HL-60/S4 (cell line): ENCODE data around the gene CST7.

ENCODE experiments used
- in situ Hi-C: fragments of 300-500 bp; cut with MboI; formaldehyde crosslinking; loops from 2 replicates; pipeline ENCODE4 v1.14.3; 2022; ENCODE audit warnings: low sequenced_read_pairs

CST7 gene

DNA sequence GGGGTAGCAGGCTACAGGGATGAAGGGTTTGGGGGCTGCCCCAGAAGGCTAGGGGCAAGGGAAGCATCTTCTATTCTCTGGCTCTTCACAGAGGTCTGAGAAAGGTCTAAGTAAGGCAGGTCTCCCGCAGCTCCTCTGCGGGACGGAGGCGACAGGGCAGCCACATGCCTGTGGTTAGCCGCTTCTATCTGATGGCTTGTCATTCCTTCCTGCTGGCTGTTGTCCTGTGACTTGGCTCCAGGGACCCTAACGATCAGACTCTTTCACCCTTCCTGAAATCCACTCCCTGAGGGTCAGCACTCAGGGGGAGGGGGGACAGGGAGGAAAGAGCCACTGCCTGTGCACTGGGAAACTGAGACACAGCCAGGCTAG lies 673 bp downstream of the CST7 start:
- in situ Hi-C loops, result no loop called here

DNA sequence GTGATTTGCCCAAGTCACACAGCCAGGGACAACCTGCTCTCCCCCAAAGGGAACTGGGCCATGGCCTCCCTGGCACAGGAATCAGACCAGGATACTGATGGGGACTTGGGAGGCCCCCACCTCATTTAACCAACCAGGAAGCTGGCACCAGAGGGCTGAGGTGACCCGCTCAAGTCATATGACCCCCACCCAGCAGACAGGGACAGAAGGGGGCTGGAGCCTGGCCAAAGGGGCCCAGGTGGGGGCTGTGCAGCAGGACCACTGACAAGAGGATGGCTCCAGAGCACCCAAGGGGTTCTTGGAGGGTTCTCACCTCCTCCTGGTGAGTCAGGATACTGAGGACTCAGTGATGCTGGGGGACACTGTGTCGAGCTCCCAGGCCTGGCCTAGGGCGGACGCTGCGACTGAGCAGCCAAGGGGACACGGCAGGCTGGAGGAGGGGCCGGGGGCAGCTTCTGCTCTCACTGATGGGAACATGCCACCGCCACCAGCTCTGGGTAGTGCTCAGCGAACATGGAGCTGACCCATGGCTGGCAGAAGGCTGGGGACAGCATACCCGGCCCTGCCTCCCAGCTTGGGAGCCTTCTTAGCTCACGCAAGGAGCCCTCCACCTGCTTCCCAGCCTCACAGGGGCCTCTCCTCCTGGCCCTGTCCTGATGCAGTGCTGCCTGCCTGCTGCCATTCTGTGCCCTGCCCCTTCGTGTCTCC lies 1.2 kb downstream of the CST7 start:
- in situ Hi-C loops, result no loop called here

DNA sequence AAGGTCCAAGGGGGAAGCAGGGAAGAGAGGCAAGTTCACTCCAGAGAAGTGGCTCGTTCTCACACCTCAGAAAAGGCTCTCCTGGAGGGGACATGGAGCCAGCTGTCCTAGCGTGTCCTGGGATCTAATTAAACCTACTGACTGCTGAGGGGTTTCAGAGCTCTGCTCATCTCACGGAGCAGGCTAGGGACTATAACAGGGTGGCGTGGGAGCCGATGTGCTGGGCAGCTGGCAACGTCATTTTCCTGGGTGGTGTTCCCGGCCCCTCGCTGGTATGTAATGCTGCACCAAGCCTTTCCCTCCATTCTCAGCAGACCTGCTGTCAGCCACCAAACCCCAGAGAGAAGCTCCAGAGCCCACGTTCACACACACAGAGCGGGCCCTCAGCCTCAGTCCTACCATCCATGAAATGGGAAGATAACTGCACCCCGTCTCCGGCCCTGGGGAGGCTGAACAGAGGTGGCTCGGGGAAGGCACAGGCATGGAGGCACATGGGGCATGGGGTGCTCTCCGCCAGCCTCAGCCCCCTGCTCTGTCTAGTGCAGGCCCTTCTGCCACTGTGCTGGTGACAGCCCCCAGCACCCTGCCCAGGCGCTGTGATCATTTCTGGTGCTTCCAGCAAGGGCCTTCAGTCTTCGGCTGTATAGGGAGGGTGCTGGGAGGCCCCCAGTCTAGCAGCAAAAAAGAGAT lies 1.9 kb downstream of the CST7 start:
- in situ Hi-C loops, result no loop called here

DNA sequence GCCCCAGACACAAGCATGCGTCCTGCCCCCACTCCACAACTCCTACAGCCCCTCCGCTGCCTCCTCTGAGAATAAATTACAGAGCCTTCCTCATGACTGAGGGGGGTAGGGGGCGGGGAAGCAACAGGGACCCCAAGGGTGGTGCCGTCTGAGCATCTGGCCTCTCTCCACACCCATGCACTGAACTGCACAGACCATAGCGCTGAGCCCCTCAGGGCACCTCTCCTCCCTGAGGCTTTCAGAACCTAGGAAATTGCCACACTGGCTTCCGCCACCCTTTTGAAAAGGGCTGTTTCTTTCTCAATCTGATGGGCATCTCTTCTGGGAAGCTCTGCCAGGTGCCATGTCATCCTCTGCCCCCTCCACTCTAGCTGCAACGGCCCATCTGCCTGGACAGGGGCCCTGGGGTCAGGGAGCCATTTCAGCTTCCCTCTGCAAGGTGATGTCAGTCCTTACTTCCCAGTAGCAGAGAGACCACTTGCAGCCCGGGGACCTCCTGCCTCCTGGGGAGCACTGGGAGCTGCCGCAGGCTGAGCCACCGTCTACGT lies 2.5 kb downstream of the CST7 start:
- in situ Hi-C loops, result no loop called here

DNA sequence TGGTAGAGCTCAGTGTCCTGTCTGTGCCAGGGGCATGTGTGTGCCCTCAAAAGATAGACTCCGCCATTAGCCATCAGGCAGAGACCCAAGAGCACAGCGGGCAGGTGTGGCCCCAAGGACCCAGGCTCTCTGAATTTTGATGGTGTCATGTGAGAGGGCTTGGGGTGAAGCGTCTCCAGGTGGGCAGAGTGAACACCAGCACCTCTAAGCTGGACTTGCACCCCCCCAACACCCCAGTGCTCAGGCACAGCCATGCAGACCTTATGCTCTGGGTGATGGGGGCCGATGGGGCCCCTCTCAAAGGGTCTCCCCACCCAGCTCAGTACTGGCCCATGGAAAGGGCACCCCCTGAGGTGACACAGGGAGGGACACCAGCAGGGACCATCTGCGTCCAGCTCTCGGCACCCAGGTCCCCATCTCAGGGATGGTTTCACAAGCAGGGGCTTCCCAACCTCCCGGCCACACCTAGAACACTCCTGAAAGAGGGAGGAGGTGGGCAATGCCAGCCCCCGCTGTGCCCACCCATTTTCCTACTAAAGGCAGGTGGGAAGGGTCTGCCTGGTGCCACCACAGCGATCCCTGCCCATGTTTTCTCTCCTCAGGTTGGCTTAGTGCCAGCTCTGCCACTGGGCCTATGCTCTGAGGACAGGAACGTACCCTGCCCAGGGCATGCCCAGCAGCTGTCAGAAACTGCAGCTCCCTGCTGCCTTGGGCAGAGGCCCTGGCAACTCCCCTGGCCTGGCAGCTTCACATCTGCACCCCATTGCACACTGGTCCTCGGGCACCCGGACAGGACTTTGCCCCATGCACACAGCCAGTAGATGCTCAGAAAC lies 3.5 kb downstream of the CST7 start:
- in situ Hi-C loops, result no loop called here

DNA sequence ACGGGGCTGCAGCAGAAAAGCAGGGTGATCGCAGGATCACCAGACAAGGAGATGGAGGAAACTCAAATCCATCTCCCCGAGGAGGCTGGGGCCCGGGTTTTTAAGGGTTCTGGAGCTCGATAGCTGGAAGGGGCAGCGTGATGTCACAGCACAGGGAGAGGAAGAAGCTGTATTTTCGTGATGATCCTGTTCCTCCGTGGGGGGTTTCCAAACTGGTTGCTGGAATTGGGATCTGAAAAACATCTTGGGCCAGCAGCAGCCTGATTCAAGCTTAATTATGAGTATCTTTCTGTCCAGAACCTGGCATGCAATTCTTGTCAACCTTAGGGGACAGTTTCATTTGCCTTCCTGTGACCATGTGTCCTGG lies 4.1 kb downstream of the CST7 start:
- in situ Hi-C loops, result no loop called here

DNA sequence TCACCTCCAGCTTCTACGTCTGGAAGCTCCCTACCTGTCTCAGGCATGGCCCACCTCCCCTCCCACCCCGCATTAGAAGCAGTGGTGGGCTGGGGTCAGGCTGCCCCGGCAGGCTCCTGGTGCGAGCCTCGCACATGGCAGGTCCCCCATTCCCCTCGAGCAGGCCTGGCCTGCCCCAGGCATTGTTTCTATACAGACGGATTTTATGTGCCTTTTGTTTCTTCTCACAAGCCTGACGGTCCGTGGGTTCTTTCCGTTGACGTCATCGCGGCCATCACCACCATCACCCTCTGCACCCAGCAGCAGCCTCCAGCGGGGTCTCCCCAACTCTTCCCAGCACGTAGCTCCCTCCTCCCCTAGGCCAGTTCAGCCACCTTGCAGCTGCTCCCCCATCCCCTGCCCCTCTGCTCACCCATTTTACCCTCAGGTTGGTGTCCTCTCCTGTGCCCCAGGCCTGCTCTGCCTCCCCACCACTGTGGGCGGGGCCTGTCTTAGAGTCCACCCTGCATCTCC lies 4.6 kb downstream of the CST7 start:
- in situ Hi-C loops, result no loop called here

DNA sequence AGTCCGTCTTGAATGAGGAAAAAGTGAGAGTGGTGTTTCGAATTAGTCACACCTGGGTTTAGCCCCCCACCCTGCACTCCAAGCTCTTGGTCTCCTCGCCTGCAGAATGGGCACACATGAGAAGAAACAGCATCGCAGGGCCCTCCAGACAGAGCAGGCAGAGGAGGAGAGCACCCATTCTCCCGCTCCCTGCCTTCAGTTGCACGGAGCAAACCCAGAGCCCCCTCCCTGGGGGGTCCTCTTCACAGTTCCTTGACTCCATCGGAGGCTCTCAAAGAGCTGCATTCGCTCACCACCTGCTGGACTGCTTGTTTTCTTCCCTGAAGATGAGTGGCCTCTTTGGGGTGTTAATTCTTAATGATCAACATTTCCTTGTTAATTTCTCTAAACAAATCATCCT lies 5.1 kb downstream of the CST7 start:
- in situ Hi-C loops, result no loop called here

DNA sequence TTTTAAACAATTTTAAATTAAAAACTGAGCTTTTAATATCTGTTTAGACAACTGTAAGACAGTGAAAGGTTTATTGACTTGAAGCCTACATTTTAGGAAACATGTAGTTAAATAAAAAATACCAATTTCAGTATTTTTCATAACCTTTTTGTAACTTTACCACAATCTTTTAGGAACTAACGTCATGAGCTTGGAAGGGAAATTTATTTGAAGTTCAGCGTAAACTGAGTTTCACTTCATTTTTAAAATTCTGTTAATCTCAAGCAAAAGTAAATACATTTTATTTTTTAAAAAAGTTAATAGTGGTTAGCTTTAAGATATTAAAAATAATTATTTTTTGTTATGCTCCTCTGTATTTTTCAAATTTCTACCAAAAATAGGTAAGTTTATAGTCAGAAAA lies 5.5 kb downstream of the CST7 start:
- in situ Hi-C loops, result no loop called here

DNA sequence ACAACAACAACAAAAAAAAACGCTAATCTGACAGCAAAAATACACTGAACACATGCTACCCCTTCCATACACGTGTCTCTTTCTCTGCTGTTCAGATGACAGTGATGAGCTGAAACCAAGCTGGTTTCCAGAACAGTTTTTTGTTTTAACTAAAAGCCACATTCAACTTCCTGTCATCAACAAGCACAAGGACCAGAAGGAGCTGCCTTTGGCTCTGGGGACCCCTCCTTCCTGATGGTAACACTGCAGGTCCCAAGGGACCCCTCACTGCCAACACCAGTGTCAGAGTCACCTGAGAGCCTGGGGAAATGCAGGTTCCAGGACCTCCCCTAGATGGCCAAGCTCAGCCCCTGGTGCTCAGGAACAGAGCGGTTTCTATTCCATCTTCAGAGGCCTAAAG lies 6.0 kb downstream of the CST7 start:
- in situ Hi-C loops, result no loop called here

DNA sequence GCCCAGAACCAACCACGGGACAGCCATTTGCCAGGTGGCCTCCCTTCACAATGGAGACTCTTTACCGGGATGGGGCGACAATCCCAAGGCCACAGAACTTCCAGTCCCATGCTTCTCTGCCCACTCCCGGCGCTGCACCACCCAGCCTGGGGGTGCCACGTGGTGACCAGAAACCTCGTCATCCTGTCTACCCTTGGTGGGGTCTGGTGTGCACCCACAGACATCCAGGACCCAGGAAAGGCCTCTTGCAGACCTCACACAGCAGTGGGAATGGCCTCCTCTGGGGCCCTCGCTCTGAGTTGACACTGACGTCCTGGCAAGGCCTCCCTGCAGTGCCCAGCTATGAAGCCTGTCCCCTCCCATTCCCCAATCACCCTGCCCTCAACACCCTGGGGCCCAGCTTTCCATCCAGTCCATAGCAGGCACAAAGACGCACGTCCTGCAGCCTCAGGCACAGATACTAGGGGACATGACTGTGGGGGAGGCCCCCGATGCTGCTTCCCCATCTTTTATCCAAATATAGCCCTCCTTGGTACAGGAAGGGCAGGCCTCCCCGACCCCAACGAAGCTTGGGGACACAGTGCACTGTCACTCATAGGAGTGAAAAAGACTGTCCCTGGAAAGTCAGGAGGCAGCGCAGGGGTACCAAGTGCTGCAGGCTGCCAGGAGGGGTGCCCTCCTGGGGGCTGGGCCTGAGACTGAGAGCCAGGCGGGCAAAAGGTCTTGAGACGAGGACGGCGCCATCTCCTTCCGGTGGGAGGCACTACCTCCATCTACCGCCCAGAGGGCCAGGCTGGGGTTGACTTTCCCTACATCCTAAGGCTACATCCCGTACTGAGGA lies 7.2 kb downstream of the CST7 start:
- in situ Hi-C loops, result no loop called here

DNA sequence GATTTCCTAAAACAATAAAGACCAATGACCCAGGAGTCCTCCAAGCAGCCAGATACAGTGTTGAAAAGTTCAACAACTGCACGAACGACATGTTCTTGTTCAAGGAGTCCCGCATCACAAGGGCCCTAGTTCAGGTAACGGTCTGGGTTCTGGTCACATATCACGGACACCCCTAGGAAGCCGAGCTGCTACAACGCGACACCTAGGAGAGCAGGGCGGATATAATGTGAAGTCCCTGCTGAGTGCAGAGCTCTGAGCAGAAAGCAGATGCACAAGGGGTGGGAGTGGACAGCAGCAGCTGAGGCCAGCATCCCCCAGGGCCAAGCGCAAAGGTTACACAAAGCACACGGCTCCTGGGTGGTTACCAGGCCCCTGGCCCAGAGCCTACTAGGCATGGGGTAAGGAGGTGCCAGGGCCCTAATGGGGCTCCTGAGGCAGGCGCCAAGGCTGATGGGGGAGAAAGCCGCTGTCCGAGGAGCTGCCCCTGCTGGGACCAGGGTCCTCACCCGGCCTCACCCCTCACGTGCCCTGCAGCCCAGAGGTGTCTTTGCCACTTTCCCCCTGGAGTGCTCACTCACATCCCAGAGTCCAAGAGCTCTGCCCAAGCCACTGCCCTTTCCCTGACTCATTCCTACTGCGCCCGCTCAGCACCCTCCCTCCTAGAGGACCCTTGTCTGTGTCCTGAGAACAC lies 8.4 kb downstream of the CST7 start:
- in situ Hi-C loops, result no loop called here

DNA sequence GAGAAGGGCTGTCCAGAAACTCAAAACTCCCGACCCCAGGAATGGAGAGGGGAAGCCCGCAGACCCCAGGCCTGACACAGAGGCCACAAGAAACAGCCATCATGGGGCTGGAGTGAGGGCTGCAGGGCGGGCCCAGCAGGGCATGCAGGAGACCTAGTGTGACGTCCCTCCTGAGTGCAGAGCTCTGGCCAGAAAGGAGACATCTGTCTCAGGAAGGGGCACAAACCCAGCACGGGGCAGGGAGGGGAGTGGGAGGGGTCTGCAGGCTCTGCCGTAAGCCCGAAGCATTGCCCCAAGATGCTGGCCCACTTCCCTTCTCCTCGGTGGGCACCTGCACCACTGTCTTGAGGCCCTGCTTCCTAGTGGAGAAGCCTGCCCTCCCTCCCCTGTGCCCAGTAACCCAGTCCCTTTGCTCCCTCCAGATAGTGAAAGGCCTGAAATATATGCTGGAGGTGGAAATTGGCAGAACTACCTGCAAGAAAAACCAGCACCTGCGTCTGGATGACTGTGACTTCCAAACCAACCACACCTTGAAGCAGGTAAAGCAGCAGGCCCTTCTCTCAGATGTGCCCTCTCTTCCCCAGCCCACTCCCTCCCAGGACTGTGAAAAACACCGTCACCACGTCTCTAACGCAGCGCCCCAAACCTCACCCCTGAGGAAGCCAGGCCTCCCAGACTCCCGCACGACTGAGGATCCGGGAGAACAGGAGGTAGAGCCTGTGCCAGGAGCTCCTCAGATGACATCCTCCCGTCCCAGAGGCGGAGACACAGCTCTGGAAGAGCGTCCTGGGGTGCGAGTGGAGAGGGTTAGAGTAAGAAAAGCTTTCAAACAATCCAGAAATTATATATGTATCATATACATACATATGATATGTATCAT lies 9.7 kb downstream of the CST7 start:
- in situ Hi-C loops, result no loop called here

DNA sequence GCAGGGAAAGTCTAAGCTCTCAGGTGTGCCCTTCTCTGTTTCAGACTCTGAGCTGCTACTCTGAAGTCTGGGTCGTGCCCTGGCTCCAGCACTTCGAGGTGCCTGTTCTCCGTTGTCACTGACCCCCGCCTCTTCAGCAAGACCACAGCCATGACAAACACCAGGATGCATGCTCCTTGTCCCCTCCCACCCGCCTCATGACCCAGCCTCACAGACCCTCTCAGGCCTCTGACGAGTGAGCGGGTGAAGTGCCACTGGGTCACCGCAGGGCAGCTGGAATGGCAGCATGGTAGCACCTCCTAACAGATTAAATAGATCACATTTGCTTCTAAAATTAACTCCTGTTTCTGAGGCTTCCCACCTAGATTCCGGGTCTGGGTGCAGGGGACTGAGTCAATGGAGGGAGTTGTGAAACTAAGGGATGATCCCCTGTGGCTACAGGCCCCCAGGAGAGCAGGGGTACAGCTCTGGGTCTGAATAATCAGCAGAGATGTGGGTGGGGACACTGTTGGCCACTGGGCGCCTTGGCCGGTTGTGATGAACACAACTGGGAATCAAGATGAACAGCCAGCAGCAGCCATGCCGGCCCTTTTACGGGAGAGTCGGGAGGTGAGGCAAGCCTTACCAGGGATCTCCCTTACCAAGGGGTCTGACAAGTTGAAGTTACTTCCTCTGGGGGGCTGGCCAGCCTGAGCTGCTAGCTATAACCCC lies 10.7 kb downstream of the CST7 start:
- in situ Hi-C loops, result no loop called here

DNA sequence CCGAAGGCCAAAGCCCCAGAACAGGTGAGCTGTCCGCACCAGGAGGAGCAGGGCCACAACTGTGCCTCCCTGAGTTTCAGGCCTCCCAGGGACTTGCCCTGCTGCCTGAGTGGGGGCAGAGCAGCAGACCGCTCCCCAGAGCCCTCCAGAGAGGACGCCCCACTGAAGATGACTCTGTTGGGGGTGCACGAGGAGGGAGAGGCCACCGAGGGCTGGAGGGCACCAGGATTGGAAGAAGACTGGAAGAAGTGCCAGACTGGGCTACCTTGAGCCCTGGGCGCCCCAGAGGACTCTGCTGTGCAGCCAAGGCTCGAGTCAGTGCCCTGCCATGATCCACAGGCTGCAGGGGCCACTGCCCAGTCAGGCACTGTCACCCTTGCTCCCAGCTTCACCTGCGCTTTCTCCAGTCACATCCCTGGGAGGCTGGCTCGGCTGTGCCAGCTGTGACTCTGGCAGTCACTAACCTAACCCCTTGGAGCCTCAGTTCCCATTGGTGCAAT lies 11.3 kb downstream of the CST7 start:
- in situ Hi-C loops, result no loop called here

DNA sequence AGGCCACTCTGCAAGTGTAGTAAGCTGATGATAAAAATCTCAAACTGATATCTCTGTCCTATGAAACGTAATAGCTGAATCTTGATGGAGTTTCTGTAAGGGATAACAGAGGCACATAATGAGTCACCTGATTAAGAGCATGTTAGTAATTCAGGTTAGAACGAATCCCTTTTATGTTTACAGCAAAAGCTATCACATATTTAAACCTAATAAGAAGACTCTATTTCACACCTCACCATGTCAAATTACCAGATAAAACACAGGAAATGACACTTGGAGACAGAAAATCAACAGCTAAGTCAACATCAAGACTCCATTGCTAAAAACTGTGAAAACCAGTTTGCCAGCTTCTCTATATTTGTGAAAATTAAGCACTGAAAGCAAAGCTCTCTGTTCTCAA lies 11.8 kb downstream of the CST7 start:
- in situ Hi-C loops, result no loop called here

DNA sequence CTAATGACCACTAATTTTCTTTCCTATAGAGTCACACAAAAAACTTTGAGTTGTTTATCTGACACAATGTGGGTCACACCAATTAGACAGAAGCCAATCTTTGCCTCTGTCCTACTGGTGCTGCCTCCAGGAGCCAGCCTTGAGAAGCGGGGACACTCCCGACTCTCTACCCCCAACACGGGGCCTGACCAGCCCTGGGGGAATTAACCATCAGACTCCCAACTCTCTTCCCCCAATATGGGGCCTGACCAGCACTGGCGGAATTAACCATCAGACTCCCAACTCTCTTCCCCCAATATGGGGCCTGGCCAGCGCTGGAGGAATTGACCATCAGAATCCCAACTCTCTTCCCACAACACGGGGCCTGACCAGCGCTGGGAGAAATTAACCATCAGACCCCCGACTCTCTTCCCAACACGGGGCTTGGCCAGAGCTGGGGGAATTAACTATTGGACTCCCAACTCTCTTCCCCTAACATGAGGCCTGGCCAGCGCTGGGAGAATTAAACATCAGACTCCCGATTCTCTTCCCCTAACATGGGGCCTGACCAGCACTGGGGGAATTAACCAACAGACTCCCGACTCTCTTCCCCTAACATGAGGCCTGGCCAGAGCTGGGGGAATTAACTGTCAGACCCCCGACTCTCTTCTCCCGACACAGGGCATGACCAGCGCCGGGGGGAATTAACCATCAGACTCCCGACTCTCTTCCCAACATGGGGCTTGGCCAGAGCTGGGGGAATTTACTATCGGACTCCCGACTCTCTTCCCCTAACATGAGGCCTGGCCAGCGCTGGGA lies 12.5 kb downstream of the CST7 start:
- in situ Hi-C loops, result no loop called here

DNA sequence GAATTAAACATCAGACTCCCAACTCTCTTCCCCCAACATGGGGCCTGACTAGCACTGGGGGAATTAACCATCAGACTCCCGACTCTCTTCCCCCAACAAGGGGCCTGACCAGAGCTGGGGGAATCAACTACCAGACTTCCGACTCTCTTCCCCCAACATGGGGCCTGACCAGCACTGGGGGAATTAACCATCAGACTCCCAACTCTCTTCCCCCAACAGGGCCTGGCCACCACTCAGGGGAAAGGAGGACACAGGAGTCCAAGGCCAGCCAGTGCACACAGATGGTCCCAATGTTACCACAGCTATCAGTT lies 13.1 kb downstream of the CST7 start:
- in situ Hi-C loops, result no loop called here
